Keratinocyte (primary cell): ENCODE results near the gene ZNF488. TPM values are rescaled to one million over a fixed set of nuclear protein-coding genes. Genes with fewer than 3 reads are reported as not detected.

Experiments
- DNase-seq: peaks from one replicate; pipeline ENCODE4 v3.0.0-alpha.2; 2011; ENCODE audit warnings: low read depth, missing footprints, low spot score
- FAIRE-seq: peaks from 2 replicates; lab custom pipeline; 2011; peaks lifted over from hg19 to GRCh38; lab: Jason Lieb, UNC
- H2AFZ ChIP-seq: 2 replicates; pipeline ENCODE4 v1.6.0; 2012; ENCODE audit warnings: low read length, control low read depth, inconsistent platforms; ENCODE audit not compliant: control insufficient read depth
- H3K27ac ChIP-seq: 2 replicates; pipeline ENCODE4 v1.5.1; 2011; ENCODE audit warnings: low read length; ENCODE audit not compliant: control insufficient read depth, insufficient read depth
- H3K27me3 ChIP-seq: 3 replicates; pipeline ENCODE4 v1.6.0; 2011; ENCODE audit warnings: low read length; ENCODE audit not compliant: control insufficient read depth, insufficient read depth; ENCODE audit errors: extremely low read depth
- H3K36me3 ChIP-seq, 2 experiments: 2 replicates in 1 of 2; 3 replicates in 1 of 2; pipeline ENCODE4 v1.5.1; 2011; ENCODE audit warnings: low read length in 2 of 2, mild to moderate bottlenecking in 1 of 2; ENCODE audit not compliant: control insufficient read depth in 2 of 2, insufficient read depth in 2 of 2; ENCODE audit errors: extremely low read depth in 1 of 2
- H3K4me1 ChIP-seq: 3 replicates; pipeline ENCODE4 v1.5.1; 2011; ENCODE audit warnings: low read length; ENCODE audit not compliant: control insufficient read depth, insufficient read depth; ENCODE audit errors: extremely low read depth
- H3K4me2 ChIP-seq: 3 replicates; pipeline ENCODE4 v1.6.0; 2011; ENCODE audit warnings: low read depth, low read length; ENCODE audit not compliant: control insufficient read depth, insufficient read depth; ENCODE audit errors: extremely low read depth
- H3K4me3 ChIP-seq, 3 experiments: fragments of 200-600 bp in 1 of 3; sonication (generic) in 1 of 3; 2 replicates in 2 of 3; 3 replicates in 1 of 3; pipeline ENCODE4 v1.5.1; 2011 to 2016; ENCODE audit warnings: low read length in 3 of 3, mild to moderate bottlenecking in 3 of 3, control low read depth in 2 of 3, inconsistent platforms in 1 of 3, low read depth in 1 of 3, mixed read lengths in 1 of 3, mixed run types in 1 of 3, moderate library complexity in 1 of 3; ENCODE audit not compliant: control insufficient read depth in 2 of 3, insufficient read depth in 2 of 3; ENCODE audit errors: extremely low read depth in 1 of 3
- H3K79me2 ChIP-seq: 2 replicates; pipeline ENCODE4 v1.6.0; 2012; ENCODE audit warnings: low read length; ENCODE audit not compliant: control insufficient read depth, insufficient read depth
- H3K9ac ChIP-seq: 3 replicates; pipeline ENCODE4 v1.6.0; 2011; ENCODE audit warnings: low read length; ENCODE audit not compliant: control insufficient read depth, insufficient read depth; ENCODE audit errors: extremely low read depth
- H3K9me1 ChIP-seq: 3 replicates; pipeline ENCODE4 v1.6.0; 2011; ENCODE audit warnings: low read length; ENCODE audit not compliant: control insufficient read depth, insufficient read depth; ENCODE audit errors: extremely low read depth
- H3K9me3 ChIP-seq: 2 replicates; pipeline ENCODE4 v1.5.1; 2012; ENCODE audit warnings: low read depth, low read length; ENCODE audit not compliant: control insufficient read depth
- H4K20me1 ChIP-seq: 3 replicates; pipeline ENCODE4 v1.6.0; 2011; ENCODE audit warnings: low read length; ENCODE audit not compliant: control insufficient read depth, insufficient read depth; ENCODE audit errors: extremely low read depth
- EZH2 ChIP-seq: IDR thresholded peaks from one replicate; pipeline ENCODE4 v1.6.1; 2012; ENCODE audit warnings: inconsistent platforms, mild to moderate bottlenecking, low read length, moderate library complexity
- dilution Hi-C: fragments of 300-500 bp; cut with MboI; formaldehyde crosslinking; loops from one replicate; pipeline ENCODE4 v1.7.0; 2020; ENCODE audit warnings: low sequenced_read_pairs; ENCODE audit not compliant: extremely low pct_ligation_motif_present
- polyA plus RNA-seq, 5 experiments: library from polyadenylated mRNA; depleted of rRNA in 3 of 5; stranded (reverse) in 3 of 5; stranded (forward) in 1 of 5; unstranded in 1 of 5; fragments of >200 nt; gene quantifications; 1 replicate in 1 of 5; 2 replicates in 3 of 5; 3 replicates in 1 of 5; pipeline versions ENCODE4 v1.2.1 to v1.2.3, GENCODE V29; 2011 to 2012; ENCODE audit warnings: missing spikeins in 2 of 5, low read depth in 1 of 5, low replicate concordance in 1 of 5
- TF ChIP-seq, protein P1 (sequence below), 3 experiments: IDR thresholded peaks in 1 of 3; conservative IDR thresholded peaks in 1 of 3; optimal IDR thresholded peaks in 1 of 3; 2 replicates in 2 of 3; 3 replicates in 1 of 3; pipeline versions ENCODE3 to v1.5.1; 2011; ENCODE audit warnings: low read length in 3 of 3, mild to moderate bottlenecking in 3 of 3, moderate library complexity in 2 of 3, control low read depth in 1 of 3, inconsistent platforms in 1 of 3; ENCODE audit not compliant: insufficient read depth in 2 of 3; ENCODE audit errors: extremely low read depth in 1 of 3

ZNF488 gene
- polyA plus RNA-seq, 1 donor (not counting 4 experiments of a cell fraction or from before 2014, with no cell fraction given) = 1.2 TPM

- TF ChIP-seq EZH2 = no peak
- TF ChIP-seq, protein P1, sequence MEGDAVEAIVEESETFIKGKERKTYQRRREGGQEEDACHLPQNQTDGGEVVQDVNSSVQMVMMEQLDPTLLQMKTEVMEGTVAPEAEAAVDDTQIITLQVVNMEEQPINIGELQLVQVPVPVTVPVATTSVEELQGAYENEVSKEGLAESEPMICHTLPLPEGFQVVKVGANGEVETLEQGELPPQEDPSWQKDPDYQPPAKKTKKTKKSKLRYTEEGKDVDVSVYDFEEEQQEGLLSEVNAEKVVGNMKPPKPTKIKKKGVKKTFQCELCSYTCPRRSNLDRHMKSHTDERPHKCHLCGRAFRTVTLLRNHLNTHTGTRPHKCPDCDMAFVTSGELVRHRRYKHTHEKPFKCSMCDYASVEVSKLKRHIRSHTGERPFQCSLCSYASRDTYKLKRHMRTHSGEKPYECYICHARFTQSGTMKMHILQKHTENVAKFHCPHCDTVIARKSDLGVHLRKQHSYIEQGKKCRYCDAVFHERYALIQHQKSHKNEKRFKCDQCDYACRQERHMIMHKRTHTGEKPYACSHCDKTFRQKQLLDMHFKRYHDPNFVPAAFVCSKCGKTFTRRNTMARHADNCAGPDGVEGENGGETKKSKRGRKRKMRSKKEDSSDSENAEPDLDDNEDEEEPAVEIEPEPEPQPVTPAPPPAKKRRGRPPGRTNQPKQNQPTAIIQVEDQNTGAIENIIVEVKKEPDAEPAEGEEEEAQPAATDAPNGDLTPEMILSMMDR (optimal IDR thresholded peaks at IDR 0.05 in 1 of 3, IDR thresholded peaks at IDR 0.05 in 1 of 3, conservative IDR thresholded peaks at IDR 0.05 in 1 of 3; ENCODE audit: extremely low read depth in 1 of 3, insufficient read depth in 2 of 3, low read length in 3 of 3) = no peak
- Histone ChIP-seq H3K36me3 (no peaks in the 10 kb centered on the region), H3K9me1 (no peaks in the 10 kb centered on the region), H3K9ac (no peak overlapping the region), H3K4me2 (no peak overlapping the region), H3K27me3 (no peaks in the 10 kb centered on the region), H3K27ac (no peak overlapping the region), H4K20me1 (no peaks in the 10 kb centered on the region), H3K4me1 (peaks cover 5% of the 10 kb centered on the region), H3K9me3 (no peaks in the 10 kb centered on the region), H2AFZ (no peak overlapping the region), H3K79me2 (no peaks in the 10 kb centered on the region), H3K4me3 (no peak overlapping the region)
- dilution Hi-C loops = no loop called here
- FAIRE-seq (no peak), DNase-seq (no peak)
Observed at GRCh38 chr10:47366181-47366631, 17.9 kb downstream of the ZNF488 start.

- Histone ChIP-seq H3K27ac (no peak overlapping the region), H3K4me3 (no peak overlapping the region), H3K36me3 (no peaks in the 10 kb centered on the region), H3K4me1 (peaks cover 9% of the 10 kb centered on the region), H3K9ac (no peak overlapping the region), H3K9me1 (no peaks in the 10 kb centered on the region), H3K9me3 (no peaks in the 10 kb centered on the region), H3K4me2 (no peak overlapping the region), H4K20me1 (no peaks in the 10 kb centered on the region), H3K79me2 (no peaks in the 10 kb centered on the region), H3K27me3 (no peaks in the 10 kb centered on the region), H2AFZ (no peak overlapping the region)
- no peak for FAIRE-seq
- TF ChIP-seq EZH2 = no peak
- TF ChIP-seq, protein P1 (optimal IDR thresholded peaks at IDR 0.05 in 1 of 3, IDR thresholded peaks at IDR 0.05 in 1 of 3, conservative IDR thresholded peaks at IDR 0.05 in 1 of 3; ENCODE audit: extremely low read depth in 1 of 3, insufficient read depth in 2 of 3, low read length in 3 of 3) = no peak
- dilution Hi-C loops = no loop called here
- no peak for DNase-seq
Observed at GRCh38 chr10:47365431-47366180, 18.5 kb downstream of the ZNF488 start.
